ENCODE data around the gene TTN.

DNA sequence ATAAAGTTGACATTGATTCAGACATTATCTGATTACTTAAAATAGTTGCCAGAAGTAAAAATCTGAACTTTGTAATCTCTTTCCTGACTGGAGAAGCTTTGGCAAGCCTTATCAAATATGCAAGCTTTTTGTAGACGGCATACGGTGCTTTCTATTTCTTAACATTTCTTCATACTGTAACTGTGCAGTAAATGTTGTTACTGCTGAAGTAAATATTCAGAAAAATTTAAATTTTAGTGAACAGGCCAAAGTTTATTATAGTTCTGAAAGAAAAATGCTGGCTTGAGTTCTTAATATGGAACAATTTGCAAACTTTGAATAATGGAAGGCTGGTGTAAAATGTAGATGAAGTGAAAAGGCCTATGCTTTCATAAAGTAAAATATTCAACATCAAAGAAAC is 1.8 kb downstream of the TTN start:
- no peak for TF ChIP-seq POLR2A (IDR thresholded peaks at IDR 0.05)
- TF ChIP-seq, protein P1, sequence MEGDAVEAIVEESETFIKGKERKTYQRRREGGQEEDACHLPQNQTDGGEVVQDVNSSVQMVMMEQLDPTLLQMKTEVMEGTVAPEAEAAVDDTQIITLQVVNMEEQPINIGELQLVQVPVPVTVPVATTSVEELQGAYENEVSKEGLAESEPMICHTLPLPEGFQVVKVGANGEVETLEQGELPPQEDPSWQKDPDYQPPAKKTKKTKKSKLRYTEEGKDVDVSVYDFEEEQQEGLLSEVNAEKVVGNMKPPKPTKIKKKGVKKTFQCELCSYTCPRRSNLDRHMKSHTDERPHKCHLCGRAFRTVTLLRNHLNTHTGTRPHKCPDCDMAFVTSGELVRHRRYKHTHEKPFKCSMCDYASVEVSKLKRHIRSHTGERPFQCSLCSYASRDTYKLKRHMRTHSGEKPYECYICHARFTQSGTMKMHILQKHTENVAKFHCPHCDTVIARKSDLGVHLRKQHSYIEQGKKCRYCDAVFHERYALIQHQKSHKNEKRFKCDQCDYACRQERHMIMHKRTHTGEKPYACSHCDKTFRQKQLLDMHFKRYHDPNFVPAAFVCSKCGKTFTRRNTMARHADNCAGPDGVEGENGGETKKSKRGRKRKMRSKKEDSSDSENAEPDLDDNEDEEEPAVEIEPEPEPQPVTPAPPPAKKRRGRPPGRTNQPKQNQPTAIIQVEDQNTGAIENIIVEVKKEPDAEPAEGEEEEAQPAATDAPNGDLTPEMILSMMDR (IDR thresholded peaks at IDR 0.05) = no peak

Data from testis (tissue), 2 donors.